GM19240 (cell line): ENCODE results near the gene PLXNA4.

Experiments used
- DNase-seq: peaks from one replicate; pipeline ENCODE4 v3.0.0; 2011; ENCODE audit warnings: low spot score; ENCODE audit not compliant: insufficient read length

PLXNA4 gene

DNA sequence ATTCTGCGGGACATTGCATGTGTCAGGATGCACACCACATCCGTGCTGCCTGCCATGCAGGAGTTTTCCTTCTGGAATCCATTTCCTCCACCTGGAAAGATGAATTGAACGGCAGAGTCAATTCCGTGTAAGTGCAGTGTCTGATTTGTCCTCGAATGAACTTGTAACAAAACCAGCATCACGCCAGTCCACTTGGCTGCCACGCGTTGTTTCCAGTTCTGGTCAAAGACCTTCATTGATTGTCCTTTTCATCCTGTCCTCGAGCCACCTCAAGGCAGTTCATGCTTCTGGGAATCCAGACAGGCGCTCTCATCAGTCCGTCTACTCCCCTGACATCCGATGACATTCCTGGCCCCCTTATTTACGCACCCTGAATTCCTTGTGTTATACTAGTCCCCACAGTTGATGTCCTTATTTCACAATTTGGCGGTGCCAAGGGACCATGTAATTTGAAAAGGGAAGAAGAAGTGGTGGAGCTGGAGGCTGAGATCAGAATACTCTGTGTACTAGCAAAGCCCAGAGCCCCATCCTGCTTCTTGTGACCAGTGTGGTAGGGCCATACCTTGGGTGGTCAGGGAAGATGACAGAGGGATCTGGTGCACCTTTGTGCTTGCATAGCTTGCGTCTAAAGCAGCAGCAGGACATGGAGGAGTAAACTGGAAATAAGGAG is 502.2 kb downstream of the PLXNA4 start:
- DNase-seq: no peak
